Measurements from ENCODE around the gene CCDC138.

The CCDC138 gene

DNA sequence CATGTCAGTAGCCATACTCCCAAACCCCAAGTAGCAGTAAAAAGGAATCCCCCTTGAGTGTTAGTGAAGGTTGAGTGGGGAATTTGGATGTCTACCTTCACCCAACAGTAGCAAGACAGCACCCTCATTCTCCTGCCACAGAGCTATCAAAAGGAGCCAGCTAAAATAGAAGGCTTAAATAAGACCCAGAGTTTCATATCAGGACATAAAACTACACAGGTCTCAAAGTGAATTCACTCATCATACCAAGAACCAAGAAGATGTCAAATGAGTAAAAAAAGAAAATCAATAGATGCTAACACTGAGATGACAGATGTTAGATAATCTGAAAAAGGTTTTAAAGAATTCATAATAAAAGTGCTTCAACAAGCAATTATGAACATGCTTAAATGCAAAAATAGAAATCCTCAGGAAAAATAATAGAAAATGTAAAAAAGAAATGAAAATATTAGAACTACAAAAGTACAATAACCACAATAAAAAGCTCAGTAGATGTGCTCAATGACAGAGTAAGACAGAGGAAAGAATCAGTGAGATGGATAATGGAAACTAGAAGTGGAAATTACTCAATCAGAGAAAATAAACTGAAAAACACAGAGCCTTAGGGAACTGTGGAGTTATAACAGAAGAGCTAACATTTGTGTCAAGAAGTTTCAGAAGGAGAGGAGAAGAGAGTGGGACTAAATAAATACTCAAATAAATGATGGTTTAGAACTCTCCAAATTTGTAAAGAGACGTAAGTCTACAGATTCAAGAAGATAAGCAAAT is 111.9 kb downstream of the CCDC138 start:
- DNase-seq: no peak

DNA sequence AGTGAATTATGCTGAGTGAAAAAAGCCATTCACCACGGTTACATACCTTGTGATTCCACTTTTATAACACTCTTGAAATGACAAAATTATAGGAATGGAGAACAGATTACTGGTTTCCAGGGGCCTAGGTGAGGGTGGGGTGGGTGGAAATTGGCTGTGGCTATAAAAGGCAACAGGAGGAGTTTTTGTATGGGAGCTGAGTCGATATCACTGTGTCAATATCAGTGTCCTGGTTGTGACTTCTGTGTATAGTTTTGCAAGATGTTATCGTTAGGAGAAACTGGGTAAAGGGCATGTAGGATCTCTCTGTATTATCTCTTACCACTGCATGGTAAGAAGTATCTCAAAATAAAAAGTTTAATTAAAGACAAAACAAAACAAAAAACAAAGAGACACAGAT is 118.1 kb downstream of the CCDC138 start:
- DNase-seq: no peak

DNA sequence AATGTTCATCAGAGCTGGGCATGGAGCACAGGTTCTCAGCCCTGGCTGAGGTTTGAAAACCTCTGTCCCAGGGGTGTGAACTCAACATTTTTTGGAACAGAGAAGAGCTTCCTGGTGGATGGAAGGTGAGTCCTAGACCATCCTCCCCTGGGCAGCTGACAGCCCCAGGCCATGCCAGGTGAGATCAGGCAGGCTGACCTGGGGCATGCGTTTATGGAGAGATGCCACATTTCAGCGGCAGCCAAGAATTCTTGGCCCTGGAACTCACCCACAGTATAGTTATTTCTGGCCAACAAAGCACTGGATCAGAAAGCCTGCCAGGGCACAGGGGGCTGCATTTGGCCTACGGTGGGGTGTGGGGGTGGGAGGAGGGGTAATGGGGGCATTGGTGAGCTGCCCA is 118.6 kb downstream of the CCDC138 start:
- DNase-seq: no peak

GRCh38 chr2:108905906-108906305 is 119.3 kb downstream of the CCDC138 start:
- DNase-seq: no peak

- DNase-seq: no peak
These were observed 120.0 kb downstream of the CCDC138 start for GRCh38 chr2:108906403-108907077.

- DNase-seq: no peak
These were observed 121.5 kb downstream of the CCDC138 start for GRCh38 chr2:108907822-108908712.

DNA sequence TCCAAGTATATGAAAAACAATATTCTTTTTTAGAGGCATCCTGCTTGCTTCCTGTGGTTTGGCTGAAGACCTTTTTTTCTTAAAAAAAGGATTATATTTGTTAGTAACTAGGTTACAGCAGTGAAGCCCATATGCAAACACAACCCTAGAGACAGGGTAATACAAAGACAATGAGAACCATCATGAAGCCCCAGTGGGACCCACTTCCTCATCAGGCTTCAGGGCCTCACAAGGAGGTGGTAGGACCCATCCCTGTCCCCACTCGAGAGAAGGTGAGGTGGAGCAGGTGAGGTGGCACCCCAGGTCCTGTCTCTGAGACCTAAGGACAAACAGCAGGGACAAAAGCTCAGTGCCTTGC is 122.1 kb downstream of the CCDC138 start:
- DNase-seq: no peak

- DNase-seq: no peak
These were observed 122.8 kb downstream of the CCDC138 start for GRCh38 chr2:108909275-108909823.

DNA sequence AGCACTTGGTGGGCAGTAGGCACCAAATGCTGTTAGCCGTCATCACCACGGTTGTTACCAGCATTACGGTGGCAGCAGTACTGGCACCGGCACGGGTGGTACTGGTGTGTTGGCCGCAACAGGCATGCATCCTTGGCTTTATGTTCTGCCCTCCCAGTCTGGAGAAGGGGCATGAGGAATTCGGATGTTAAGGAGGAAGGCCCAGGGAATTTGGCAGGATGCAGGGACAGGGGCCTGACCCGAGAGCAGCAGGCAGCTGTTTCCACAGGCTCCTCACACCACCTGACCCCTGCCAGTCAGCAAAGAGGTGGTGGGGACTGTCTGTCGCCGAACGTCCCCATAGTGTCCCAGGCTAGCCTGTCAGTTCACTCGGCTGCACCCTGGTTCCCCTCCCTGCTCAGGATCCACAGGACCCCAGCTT is 123.5 kb downstream of the CCDC138 start:
- no peak for DNase-seq

DNA sequence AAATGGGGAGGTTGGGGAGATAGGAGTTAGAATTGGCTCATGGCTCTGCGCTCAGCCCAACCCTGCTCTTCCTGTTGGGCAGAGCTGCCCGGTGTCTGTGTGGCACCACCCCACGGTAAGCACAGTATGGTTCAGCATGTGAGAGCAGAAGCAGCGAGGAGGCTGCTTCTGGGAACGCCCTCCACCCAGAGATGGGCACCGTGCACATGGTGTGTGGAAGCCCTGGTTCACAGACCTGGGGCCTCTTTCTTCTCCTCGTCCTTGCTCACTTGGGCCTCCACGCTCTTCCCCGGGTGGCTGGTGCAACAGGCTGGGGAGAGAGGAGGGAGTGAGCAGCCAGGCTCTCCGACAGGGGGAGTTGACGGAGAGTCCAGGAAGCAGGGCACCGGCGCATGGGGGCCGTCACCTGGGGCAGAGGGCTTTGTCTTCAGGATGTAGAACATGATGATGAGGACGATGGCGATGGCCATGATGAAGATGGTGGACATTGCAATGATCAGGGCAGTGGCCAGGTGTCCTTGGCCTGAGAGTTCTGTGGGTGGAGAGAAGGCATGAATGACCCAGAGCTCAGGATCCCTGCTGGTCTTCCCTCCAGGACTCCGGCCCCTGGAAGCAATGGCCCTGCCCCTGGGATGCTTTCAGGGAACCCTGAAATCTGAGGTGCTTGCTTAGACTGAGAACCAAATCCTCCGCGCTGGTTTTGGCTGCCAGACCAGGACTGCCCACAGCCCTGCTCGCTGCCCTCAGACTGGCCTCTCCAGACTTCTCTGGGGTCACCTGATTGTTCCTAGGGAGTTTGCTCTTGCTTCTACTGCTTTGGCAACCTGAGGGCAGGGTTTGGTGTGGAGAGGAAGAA is 124.2 kb downstream of the CCDC138 start:
- DNase-seq: no peak

DNA sequence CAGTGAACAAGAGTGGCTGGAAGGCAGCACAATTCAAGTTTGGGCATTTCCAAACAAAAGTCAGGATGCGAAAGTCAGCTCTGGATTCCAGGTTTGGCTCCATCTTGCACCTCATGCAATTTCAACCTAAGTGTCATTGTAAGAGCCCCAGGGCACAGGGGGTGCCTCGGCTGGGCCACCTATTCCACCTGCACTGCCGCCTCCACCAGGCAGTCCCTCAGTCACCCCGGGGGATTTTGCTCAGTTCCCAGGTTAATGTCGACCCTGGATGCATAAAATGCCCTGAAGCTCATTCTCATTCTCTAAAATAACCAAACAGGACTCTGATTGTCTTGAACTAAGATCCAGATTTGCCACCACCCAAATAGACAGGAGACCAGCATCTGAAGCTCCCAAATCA is 124.8 kb downstream of the CCDC138 start:
- DNase-seq: no peak

DNA sequence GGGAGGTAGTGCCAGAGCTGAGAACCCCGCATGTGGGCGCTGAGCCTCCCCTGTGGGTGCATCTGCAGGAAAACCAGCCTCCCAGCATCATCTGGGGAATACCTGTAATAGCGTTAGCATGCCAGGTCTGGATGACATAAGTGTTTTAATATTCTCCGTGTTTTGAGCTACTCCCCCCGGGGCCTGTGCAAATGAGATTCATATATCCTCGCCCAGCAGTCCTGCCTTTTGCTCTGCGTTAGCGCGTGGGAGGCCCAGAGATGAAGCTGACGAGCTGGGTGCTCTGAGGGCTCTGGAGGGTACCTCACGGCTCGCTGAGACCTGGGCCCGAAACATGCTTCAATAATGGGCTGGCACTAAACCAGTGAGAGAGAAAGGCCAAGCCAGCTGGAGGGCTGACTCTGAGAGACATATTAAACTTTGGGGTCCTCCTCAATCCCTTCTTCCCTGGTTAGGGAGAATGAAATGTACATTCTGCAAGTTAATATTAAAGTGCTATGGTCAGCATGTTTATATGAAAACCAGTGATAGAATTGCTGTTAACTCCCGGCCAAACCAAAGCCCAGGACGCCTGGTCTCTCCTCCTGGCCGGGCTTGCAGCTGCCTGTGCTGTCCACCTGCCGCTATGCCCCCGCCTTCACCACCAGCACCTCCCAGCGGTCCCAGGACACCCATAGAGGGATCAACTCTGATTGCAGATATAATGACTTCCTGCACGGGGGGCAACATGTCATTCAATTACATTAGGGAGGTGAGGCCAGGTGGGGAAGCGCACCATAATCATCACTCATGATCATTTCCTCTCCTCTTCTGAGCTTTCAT is 125.4 kb downstream of the CCDC138 start:
- no peak for DNase-seq

DNA sequence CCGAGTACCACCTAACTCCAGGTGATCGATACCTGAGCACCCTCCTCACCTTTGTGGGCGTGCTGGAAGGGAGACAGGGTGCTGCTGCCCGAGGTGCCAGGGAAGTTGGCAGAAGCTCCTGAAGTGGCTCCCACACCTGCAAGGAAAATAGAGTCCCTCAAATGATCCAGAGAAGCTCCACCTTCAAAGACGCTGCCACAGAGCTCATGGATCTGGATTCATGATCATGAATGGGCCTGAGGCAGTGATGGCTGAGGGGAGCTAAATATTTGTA is 126.0 kb downstream of the CCDC138 start:
- no peak for DNase-seq

DNA sequence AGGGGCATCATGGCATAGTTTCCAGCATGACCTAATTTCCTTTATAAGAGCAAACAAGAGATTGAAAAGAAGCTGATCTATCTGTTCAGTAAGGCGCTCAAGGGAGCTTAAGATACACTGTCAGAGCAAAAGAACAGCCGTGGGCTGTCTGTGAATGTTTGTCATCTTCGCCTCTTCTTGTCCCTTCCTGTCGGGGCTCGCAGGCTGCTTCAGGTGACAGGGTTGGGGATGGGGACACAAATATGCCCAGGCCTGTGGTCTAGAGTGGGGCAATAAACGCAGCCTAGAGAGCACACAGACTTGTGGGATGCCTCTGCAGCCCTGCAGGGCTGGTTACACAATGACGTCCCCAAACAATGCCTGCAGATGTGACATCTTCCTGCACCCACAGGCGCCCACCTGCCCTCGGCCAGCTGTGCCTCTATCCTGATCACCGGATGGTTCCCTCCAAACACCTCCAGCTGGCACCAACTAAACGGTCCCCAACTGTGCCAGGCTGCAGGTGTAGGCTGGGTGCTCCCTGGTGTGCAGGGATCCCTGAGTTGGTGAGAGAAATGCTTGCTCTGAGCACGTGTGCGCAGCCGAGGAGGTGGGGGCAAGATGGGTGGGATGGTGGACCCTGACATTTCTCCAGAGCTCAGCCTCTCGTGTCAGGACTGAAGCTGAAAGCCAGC is 129.7 kb downstream of the CCDC138 start:
- no peak for DNase-seq

- no peak for DNase-seq
These were observed 130.3 kb downstream of the CCDC138 start for GRCh38 chr2:108916796-108917421.

GRCh38 chr2:108917526-108917925 is 131.0 kb downstream of the CCDC138 start:
- DNase-seq: no peak

DNA sequence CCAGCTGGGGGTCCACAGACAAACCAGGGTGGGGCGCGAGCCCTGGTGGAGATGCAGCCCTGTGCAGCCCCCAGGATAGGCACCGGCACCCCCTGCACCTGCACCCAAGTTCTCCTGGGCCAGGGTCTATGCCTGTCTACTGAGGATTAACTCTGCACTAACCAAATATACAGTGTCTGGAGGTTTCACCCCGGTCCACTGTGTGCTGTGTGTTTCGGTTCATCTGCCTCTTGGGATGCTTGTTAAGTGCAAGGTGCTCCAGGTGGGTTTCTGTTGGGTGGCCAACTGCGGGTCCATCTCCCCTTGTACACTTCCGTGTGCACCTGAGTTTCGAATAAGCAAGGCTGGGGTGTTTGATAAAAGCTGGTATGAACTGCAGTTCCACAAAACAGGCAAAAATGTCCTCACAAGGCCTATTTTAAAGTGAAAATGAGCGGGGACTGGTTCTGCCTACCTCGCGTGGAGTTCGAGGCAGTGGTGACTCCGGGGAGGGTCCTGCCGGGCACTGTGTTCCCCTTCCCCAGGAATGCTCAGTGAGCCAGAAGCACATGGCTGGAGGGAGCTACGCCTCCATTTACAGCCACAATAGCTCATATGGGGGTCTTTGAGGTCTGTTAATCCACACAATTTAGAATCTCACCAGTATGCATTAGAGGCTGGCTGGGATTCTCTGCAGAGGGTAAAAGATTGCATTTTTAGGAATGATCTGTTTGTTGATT is 131.7 kb downstream of the CCDC138 start:
- no peak for DNase-seq

GRCh38 chr2:108918941-108919341 is 132.4 kb downstream of the CCDC138 start:
- no peak for DNase-seq

GRCh38 chr2:108919571-108920373 is 133.2 kb downstream of the CCDC138 start:
- DNase-seq: no peak
